Mammary epithelial cell (primary cell): ENCODE measurements around the gene LRRC63.

Experiments used
- CTCF ChIP-seq, 2 donors: IDR thresholded peaks in 1 of 2; conservative IDR thresholded peaks in 1 of 2; 2 replicates each; pipeline ENCODE4 v1.5.1; 2011 to 2012; ENCODE audit warnings: inconsistent platforms in 2 of 2, low read length in 2 of 2, mild to moderate bottlenecking in 2 of 2, control low read depth in 1 of 2, low read depth in 1 of 2; ENCODE audit not compliant: insufficient read depth in 1 of 2; ENCODE audit errors: extremely low read depth in 1 of 2
- EZH2 ChIP-seq: IDR thresholded peaks from 2 replicates; pipeline ENCODE4 v1.6.1; 2012; ENCODE audit warnings: low read length, inconsistent platforms, borderline replicate concordance

- TF ChIP-seq CTCF (conservative IDR thresholded peaks at IDR 0.05 in 1 of 2, IDR thresholded peaks at IDR 0.05 in 1 of 2; ENCODE audit: extremely low read depth in 1 of 2, insufficient read depth in 1 of 2, low read depth in 1 of 2, low read length in 2 of 2) (no peak), EZH2 (no peak)
These were observed 40.5 kb upstream of the LRRC63 start for GRCh38 chr13:46171217-46171616.
